ENCODE data around the gene PCDH15.
"Not testable (repeated sequence)": the region's sequence is repeated elsewhere in the genome, so short reads cannot be mapped to it uniquely, and the experiment has no call there.

Gene PCDH15

GRCh38 chr10:54554028-54554427, 247.0 kb downstream of the PCDH15 start:
- DNase-seq (ENCODE audit: low read depth in 3 of 3): no peak

DNA sequence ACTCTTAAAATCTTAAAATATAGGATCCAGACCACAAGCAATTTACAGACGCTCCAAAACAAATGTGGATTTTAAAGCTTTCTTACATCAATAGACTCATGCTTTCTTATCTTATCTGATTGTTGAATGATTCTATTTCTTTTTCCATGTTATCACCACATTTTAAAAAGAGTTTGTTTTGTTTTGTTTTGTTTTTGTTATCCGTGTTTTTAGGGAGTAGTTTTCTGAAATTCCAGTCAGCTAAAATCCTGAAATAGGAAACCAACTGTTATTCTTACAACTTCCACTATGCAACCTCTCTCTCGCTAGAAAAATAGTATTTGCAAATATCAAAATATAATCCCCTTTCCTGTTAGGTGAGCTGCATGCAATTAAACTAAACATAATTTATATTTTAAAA, 251.0 kb downstream of the PCDH15 start:
- no peak for DNase-seq (ENCODE audit: low read depth in 3 of 3)

DNA sequence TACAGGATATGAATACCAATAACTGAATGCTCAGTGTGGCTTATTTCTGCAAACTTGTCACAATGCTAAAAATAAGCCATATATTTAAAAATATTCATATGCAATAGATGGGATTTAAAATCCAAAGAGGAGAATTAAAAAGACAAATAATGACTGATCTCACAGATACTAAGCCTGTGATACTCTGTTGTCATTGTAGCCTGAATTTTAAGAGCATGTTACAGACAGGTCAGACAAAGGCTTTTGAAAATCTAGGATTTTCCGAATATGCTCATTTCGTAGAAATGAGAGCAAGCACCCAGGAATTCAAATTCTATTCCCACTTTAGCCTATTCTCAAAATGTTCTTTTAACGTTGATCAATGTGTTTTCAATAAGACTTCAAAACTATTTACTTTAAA, 269.7 kb downstream of the PCDH15 start:
- no peak for DNase-seq (ENCODE audit: low read depth in 3 of 3)

DNA sequence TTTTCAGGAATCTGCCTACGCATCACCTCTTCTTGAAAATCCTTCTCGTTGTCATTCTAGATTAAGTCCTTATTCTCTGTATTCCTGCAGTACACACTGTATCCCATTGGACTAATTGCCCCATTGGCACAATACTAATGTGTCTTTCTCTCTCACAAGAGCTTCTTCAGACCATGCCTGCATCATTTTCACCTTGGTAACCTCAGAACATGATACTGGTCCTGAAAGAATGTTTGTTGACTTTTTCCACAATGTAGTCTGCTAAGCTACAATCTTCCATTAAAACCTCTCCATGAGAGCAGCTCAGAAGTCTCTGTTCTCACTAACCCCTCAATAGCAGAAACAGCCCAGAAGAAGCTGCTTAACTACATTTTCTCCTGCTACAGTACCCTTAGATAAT, 270.7 kb downstream of the PCDH15 start:
- no peak for DNase-seq (ENCODE audit: low read depth in 3 of 3)

DNA sequence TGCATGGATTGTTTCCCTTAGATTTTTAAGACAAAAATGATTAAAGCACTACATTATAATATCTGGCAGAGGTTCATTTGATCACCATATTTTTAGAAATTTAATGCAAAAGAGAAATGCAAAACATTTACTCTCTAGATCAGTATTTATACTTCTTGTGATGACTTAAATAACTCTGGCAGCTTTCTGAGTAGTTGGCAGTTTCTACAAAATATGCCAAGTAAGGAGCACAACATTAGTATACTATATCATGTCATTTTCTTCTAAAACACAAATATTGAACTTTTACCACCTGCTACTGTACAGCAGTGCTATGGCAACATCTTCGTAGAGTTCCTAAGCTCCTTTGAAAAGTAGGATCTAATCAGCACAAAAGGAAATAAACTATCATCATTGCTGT, 275.2 kb downstream of the PCDH15 start:
- no peak for DNase-seq (ENCODE audit: low read depth in 3 of 3)

GRCh38 chr10:54515244-54515643, 285.8 kb downstream of the PCDH15 start:
- DNase-seq (ENCODE audit: low read depth in 3 of 3): not testable (repeated sequence)

GRCh38 chr10:54503863-54504262, 297.2 kb downstream of the PCDH15 start:
- no peak for DNase-seq (ENCODE audit: low read depth in 3 of 3)

DNA sequence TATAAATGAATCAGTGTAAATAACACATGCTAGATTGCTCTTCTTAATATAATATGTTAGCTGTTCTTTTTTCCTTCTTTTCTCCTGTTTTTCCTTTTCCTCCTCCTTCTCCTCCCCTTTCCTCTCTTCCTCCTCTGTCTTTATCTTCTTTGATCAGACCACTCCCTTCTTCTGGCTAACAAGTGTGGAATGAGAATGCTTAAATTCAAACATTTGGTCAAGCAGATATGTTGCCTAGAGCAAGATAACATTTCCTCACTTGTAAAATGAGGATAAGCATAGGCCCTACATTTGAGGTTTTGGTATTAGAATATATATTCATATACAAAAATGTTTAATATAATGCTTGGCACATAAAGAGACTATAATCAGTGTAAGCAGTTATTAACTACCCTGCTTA, 299.1 kb downstream of the PCDH15 start:
- no peak for DNase-seq (ENCODE audit: low read depth in 3 of 3)

DNA sequence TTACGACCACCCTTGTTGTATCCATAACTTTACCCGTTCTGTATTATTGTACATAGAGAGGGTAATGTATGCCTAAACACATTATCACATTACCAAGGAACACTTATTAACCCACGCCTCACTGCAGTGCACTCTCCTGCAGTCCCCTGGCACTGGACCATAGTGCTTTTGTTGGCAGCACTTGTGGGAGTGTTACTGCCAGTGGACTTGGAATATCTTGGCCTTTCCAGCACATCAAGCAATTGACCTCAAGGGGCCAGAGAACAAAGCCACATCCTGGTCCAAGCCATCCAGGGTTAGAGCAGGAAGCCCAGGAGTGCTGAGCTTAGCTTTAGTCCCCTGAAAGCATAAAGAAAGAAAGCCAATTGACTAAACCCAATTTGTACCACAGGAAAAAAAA, 304.2 kb downstream of the PCDH15 start:
- no peak for DNase-seq (ENCODE audit: low read depth in 3 of 3)

DNA sequence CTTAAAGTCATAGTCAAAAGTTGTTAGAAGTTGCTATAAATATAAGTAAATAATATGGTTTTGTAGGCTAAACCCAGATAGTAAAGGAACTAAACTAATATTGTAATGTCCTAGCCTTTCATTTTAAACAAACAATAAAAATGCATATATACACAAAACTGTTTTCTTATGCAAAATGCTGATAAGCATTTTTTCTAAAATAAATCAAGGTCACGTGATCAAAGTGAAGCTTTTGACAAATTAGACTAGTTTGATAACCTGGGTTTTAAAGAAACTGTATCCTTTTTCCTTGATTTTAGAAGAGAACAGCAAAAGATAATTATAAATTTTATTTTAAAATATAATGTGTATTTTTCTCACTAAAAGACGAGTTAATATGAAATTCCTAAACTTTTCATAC, 313.3 kb downstream of the PCDH15 start:
- no peak for DNase-seq (ENCODE audit: low read depth in 3 of 3)

GRCh38 chr10:54485971-54486370, 315.1 kb downstream of the PCDH15 start:
- DNase-seq (ENCODE audit: low read depth in 3 of 3): no peak

DNA sequence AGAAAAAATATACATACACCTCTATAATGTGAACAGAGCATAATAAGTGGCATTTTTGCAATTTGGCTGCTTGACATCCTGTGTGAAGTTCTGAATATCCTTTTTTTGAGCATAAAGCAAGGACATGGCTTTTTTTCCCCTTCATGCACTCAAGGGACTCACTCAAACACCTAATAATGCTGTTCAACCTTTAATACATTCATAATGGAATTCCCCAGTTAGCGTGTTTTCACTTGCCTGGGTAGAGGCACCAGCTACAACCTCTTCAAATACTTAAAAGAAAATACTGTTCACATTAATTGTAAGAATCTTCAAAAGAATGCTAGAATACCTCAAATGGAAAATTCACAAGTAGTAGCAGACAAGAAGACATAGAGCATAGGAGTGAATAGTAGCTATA, 316.8 kb downstream of the PCDH15 start:
- DNase-seq (ENCODE audit: low read depth in 3 of 3): no peak

- DNase-seq (ENCODE audit: low read depth in 3 of 3): no peak
Measured at GRCh38 chr10:54478601-54479000, 322.4 kb downstream of the PCDH15 start.

DNA sequence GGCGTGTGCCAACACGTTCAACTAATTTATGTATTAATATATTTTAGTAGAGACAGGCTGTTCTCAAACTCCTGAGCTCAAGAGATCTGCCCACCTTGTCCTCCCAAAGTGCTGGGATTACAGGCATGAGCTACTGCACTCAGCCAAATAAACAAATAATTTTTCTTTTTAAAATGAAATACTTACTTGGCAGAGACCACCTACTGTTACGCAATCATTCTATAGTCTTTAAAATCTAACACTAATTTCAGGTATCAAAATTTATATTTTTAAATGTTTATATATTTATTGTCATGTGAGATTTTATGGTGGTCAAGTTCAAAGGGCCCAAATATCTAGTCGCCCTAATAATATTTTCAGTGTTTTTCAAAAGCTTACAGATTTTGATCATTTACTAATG, 323.3 kb downstream of the PCDH15 start:
- DNase-seq (ENCODE audit: low read depth in 3 of 3): no peak

DNA sequence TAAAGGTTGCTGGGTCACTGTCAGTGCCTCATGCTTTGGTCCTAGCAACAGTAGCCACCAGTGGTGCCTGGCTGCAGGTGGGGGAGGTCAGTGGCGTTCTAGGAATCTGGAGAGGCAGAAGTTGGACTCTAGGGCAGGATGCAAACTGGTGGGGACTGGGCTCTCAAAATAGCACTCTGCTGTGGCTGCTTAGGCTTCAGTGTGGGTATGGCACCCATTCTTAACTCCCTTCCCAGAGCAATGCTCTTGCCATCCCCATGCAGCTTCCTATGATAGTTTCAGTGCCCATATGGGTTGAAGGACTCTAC, 330.8 kb downstream of the PCDH15 start:
- DNase-seq (ENCODE audit: low read depth in 3 of 3): no peak

- DNase-seq (ENCODE audit: low read depth in 3 of 3): no peak
Measured at GRCh38 chr10:54469587-54470323, 331.3 kb downstream of the PCDH15 start.

DNA sequence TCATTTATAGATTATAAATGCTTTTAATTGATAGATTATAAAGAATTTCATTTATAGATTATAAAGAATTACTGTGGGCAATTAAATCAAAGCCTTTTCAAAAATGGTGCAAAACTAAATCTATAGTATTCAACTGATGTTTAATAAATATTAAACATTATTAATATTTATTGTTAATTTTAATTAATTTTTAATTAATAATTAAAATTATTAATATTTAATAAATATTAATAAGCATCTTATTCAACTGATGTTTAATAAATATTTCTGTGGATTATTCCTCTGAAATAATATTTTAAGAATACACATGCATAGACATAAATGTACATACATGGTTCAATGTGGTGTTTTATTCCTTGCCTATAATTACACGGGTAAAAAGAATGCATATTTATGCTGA, 346.8 kb downstream of the PCDH15 start:
- DNase-seq (ENCODE audit: low read depth in 3 of 3): no peak

DNA sequence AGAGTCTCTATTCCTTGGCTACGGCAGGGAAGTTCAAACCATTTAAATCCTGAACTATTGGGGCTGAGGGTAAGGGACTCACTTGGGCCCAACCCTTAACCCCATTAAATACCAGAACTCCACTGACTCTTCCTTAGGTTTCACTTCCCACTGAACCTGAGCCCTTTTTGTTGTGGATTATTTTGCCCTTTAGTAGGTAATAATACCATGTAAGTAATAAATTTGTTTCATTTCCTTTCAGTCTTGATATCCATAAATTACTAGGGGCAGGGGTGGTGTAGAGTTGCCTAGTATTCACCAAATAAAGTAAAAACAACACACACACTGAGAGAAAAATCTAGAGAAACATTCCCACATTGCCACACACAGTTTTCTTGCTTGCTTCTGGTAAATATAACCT, 352.0 kb downstream of the PCDH15 start:
- no peak for DNase-seq (ENCODE audit: low read depth in 3 of 3)

- no peak for DNase-seq (ENCODE audit: low read depth in 3 of 3)
Measured at GRCh38 chr10:54444170-54444569, 356.9 kb downstream of the PCDH15 start.

GRCh38 chr10:54441275-54441674, 359.8 kb downstream of the PCDH15 start:
- no peak for DNase-seq (ENCODE audit: low read depth in 3 of 3)

GRCh38 chr10:54434782-54435181, 366.2 kb downstream of the PCDH15 start:
- no peak for DNase-seq (ENCODE audit: low read depth in 3 of 3)

DNA sequence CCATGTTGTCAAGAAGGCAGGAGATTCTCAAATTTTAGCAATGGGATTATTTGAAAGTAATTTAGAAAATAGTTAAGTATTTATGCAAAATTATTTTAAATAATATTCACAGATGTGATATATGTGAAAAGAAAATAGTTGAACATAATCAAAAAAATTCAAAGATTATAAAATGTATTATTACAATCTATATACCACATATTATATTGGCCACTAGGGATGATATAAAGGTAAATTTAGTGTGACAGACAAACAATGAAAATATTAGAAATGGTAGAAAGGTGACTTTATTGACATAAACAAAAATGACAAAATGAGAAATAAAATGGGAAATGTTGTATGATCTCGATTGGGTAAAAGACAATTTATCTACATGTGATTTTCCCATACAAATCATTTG, 385.5 kb downstream of the PCDH15 start:
- no peak for DNase-seq (ENCODE audit: low read depth in 3 of 3)

DNA sequence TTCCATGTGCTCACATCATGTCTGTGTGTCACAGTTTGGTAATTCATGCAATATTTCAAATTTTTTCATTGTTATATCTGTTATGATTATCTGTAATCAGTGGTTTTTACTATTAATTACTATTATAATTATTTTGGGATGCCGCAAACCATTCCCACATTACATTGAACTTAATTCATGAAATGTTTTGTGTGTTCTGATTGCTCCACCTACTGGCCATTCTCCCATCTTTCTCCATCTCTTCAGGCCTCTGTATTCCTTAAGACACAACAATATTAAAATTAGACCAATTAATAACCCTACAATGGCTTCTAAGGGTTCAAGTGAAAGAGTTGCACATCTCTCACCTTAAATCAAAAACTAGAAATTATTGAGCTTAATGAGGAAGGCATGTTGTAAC, 398.5 kb downstream of the PCDH15 start:
- no peak for DNase-seq (ENCODE audit: low read depth in 3 of 3)

- DNase-seq (ENCODE audit: low read depth in 3 of 3): no peak
Measured at GRCh38 chr10:54396031-54396430, 405.0 kb downstream of the PCDH15 start.

Data from stimulated activated CD4-positive, alpha-beta T cell treated with anti-CD3 and anti-CD28 coated beads, TNF-alpha, amount 100 ng/mL, for 48 hours (primary cell).